Keratinocyte (primary cell): ENCODE data around the gene ERC2. TPM values are rescaled to one million over a fixed set of nuclear protein-coding genes. Genes with fewer than 3 reads are reported as not detected.

Source experiments
- DNase-seq: peaks from one replicate; pipeline ENCODE4 v3.0.0-alpha.2; 2011; ENCODE audit warnings: low read depth, missing footprints, low spot score
- FAIRE-seq: peaks from 2 replicates; lab custom pipeline; 2011; peaks lifted over from hg19 to GRCh38; lab: Jason Lieb, UNC
- H2AFZ ChIP-seq: 2 replicates; pipeline ENCODE4 v1.6.0; 2012; ENCODE audit warnings: low read length, control low read depth, inconsistent platforms; ENCODE audit not compliant: control insufficient read depth
- H3K27ac ChIP-seq: 2 replicates; pipeline ENCODE4 v1.5.1; 2011; ENCODE audit warnings: low read length; ENCODE audit not compliant: control insufficient read depth, insufficient read depth
- H3K27me3 ChIP-seq: 3 replicates; pipeline ENCODE4 v1.6.0; 2011; ENCODE audit warnings: low read length; ENCODE audit not compliant: control insufficient read depth, insufficient read depth; ENCODE audit errors: extremely low read depth
- H3K36me3 ChIP-seq, 2 experiments: 2 replicates in 1 of 2; 3 replicates in 1 of 2; pipeline ENCODE4 v1.5.1; 2011; ENCODE audit warnings: low read length in 2 of 2, mild to moderate bottlenecking in 1 of 2; ENCODE audit not compliant: control insufficient read depth in 2 of 2, insufficient read depth in 2 of 2; ENCODE audit errors: extremely low read depth in 1 of 2
- H3K4me1 ChIP-seq: 3 replicates; pipeline ENCODE4 v1.5.1; 2011; ENCODE audit warnings: low read length; ENCODE audit not compliant: control insufficient read depth, insufficient read depth; ENCODE audit errors: extremely low read depth
- H3K4me2 ChIP-seq: 3 replicates; pipeline ENCODE4 v1.6.0; 2011; ENCODE audit warnings: low read depth, low read length; ENCODE audit not compliant: control insufficient read depth, insufficient read depth; ENCODE audit errors: extremely low read depth
- H3K4me3 ChIP-seq, 3 experiments: fragments of 200-600 bp in 1 of 3; sonication (generic) in 1 of 3; 2 replicates in 2 of 3; 3 replicates in 1 of 3; pipeline ENCODE4 v1.5.1; 2011 to 2016; ENCODE audit warnings: low read length in 3 of 3, mild to moderate bottlenecking in 3 of 3, control low read depth in 2 of 3, inconsistent platforms in 1 of 3, low read depth in 1 of 3, mixed read lengths in 1 of 3, mixed run types in 1 of 3, moderate library complexity in 1 of 3; ENCODE audit not compliant: control insufficient read depth in 2 of 3, insufficient read depth in 2 of 3; ENCODE audit errors: extremely low read depth in 1 of 3
- H3K79me2 ChIP-seq: 2 replicates; pipeline ENCODE4 v1.6.0; 2012; ENCODE audit warnings: low read length; ENCODE audit not compliant: control insufficient read depth, insufficient read depth
- H3K9ac ChIP-seq: 3 replicates; pipeline ENCODE4 v1.6.0; 2011; ENCODE audit warnings: low read length; ENCODE audit not compliant: control insufficient read depth, insufficient read depth; ENCODE audit errors: extremely low read depth
- H3K9me1 ChIP-seq: 3 replicates; pipeline ENCODE4 v1.6.0; 2011; ENCODE audit warnings: low read length; ENCODE audit not compliant: control insufficient read depth, insufficient read depth; ENCODE audit errors: extremely low read depth
- H3K9me3 ChIP-seq: 2 replicates; pipeline ENCODE4 v1.5.1; 2012; ENCODE audit warnings: low read depth, low read length; ENCODE audit not compliant: control insufficient read depth
- H4K20me1 ChIP-seq: 3 replicates; pipeline ENCODE4 v1.6.0; 2011; ENCODE audit warnings: low read length; ENCODE audit not compliant: control insufficient read depth, insufficient read depth; ENCODE audit errors: extremely low read depth
- EZH2 ChIP-seq: IDR thresholded peaks from one replicate; pipeline ENCODE4 v1.6.1; 2012; ENCODE audit warnings: inconsistent platforms, mild to moderate bottlenecking, low read length, moderate library complexity
- dilution Hi-C: fragments of 300-500 bp; cut with MboI; formaldehyde crosslinking; loops from one replicate; pipeline ENCODE4 v1.7.0; 2020; ENCODE audit warnings: low sequenced_read_pairs; ENCODE audit not compliant: extremely low pct_ligation_motif_present
- polyA plus RNA-seq, 5 experiments: library from polyadenylated mRNA; depleted of rRNA in 3 of 5; stranded (reverse) in 3 of 5; stranded (forward) in 1 of 5; unstranded in 1 of 5; fragments of >200 nt; gene quantifications; 1 replicate in 1 of 5; 2 replicates in 3 of 5; 3 replicates in 1 of 5; pipeline versions ENCODE4 v1.2.1 to v1.2.3, GENCODE V29; 2011 to 2012; ENCODE audit warnings: missing spikeins in 2 of 5, low read depth in 1 of 5, low replicate concordance in 1 of 5
- TF ChIP-seq, protein P1 (sequence below), 3 experiments: IDR thresholded peaks in 1 of 3; conservative IDR thresholded peaks in 1 of 3; optimal IDR thresholded peaks in 1 of 3; 2 replicates in 2 of 3; 3 replicates in 1 of 3; pipeline versions ENCODE3 to v1.5.1; 2011; ENCODE audit warnings: low read length in 3 of 3, mild to moderate bottlenecking in 3 of 3, moderate library complexity in 2 of 3, control low read depth in 1 of 3, inconsistent platforms in 1 of 3; ENCODE audit not compliant: insufficient read depth in 2 of 3; ENCODE audit errors: extremely low read depth in 1 of 3

ERC2 gene
- polyA plus RNA-seq, 1 donor (not counting 4 experiments of a cell fraction or from before 2014, with no cell fraction given), result 0.08 TPM

- dilution Hi-C loops, result no loop called here
- peaks cover 16% of the 10 kb centered on the region for H3K4me1 ChIP-seq
- no peaks in the 10 kb centered on the region for H3K36me3 ChIP-seq
- no peaks in the 10 kb centered on the region for H4K20me1 ChIP-seq
- no peaks in the 10 kb centered on the region for H3K27me3 ChIP-seq
- no peak overlapping the region for H3K4me3 ChIP-seq
- no peak for DNase-seq
- TF ChIP-seq, protein P1, sequence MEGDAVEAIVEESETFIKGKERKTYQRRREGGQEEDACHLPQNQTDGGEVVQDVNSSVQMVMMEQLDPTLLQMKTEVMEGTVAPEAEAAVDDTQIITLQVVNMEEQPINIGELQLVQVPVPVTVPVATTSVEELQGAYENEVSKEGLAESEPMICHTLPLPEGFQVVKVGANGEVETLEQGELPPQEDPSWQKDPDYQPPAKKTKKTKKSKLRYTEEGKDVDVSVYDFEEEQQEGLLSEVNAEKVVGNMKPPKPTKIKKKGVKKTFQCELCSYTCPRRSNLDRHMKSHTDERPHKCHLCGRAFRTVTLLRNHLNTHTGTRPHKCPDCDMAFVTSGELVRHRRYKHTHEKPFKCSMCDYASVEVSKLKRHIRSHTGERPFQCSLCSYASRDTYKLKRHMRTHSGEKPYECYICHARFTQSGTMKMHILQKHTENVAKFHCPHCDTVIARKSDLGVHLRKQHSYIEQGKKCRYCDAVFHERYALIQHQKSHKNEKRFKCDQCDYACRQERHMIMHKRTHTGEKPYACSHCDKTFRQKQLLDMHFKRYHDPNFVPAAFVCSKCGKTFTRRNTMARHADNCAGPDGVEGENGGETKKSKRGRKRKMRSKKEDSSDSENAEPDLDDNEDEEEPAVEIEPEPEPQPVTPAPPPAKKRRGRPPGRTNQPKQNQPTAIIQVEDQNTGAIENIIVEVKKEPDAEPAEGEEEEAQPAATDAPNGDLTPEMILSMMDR (optimal IDR thresholded peaks at IDR 0.05 in 1 of 3, IDR thresholded peaks at IDR 0.05 in 1 of 3, conservative IDR thresholded peaks at IDR 0.05 in 1 of 3; ENCODE audit: extremely low read depth in 1 of 3, insufficient read depth in 2 of 3, low read length in 3 of 3), result no peak
- TF ChIP-seq EZH2, result no peak
- H3K9me1 ChIP-seq, result no peaks in the 10 kb centered on the region
- H3K9ac ChIP-seq, result no peak overlapping the region
- H2AFZ ChIP-seq, result no peak overlapping the region
- H3K27ac ChIP-seq, result no peak overlapping the region
- FAIRE-seq, result no peak
- H3K79me2 ChIP-seq, result no peaks in the 10 kb centered on the region
- H3K4me2 ChIP-seq, result no peak overlapping the region
- no peaks in the 10 kb centered on the region for H3K9me3 ChIP-seq
Observed at GRCh38 chr3:55636300-55637195, 831.7 kb downstream of the ERC2 start.

- dilution Hi-C loops, result no loop called here
- Histone ChIP-seq H4K20me1 (no peaks in the 10 kb centered on the region), H3K27me3 (no peaks in the 10 kb centered on the region), H3K27ac (no peak overlapping the region), H3K4me3 (no peak overlapping the region), H3K36me3 (no peaks in the 10 kb centered on the region), H3K9me1 (no peaks in the 10 kb centered on the region), H3K4me2 (no peak overlapping the region), H3K9me3 (no peaks in the 10 kb centered on the region), H3K4me1 (peaks cover 2% of the 10 kb centered on the region), H2AFZ (no peak overlapping the region), H3K9ac (no peak overlapping the region), H3K79me2 (no peaks in the 10 kb centered on the region)
- FAIRE-seq (no peak), DNase-seq (no peak)
- TF ChIP-seq, protein P1 (optimal IDR thresholded peaks at IDR 0.05 in 1 of 3, IDR thresholded peaks at IDR 0.05 in 1 of 3, conservative IDR thresholded peaks at IDR 0.05 in 1 of 3; ENCODE audit: extremely low read depth in 1 of 3, insufficient read depth in 2 of 3, low read length in 3 of 3), result no peak
- TF ChIP-seq EZH2, result no peak
Observed at GRCh38 chr3:55634345-55634744, 833.9 kb downstream of the ERC2 start.
